GOT3 (cell line): ENCODE results near the gene PADI2.
"Not testable (repeated sequence)": the region's sequence is repeated elsewhere in the genome, so short reads cannot be mapped to it uniquely, and the experiment has no call there.

Experiments used
- DNase-seq: peaks from one replicate; lab custom pipeline; 2025; ENCODE audit warnings: mixed read lengths; lab: John Stamatoyannopoulos, UW

Gene PADI2

DNA sequence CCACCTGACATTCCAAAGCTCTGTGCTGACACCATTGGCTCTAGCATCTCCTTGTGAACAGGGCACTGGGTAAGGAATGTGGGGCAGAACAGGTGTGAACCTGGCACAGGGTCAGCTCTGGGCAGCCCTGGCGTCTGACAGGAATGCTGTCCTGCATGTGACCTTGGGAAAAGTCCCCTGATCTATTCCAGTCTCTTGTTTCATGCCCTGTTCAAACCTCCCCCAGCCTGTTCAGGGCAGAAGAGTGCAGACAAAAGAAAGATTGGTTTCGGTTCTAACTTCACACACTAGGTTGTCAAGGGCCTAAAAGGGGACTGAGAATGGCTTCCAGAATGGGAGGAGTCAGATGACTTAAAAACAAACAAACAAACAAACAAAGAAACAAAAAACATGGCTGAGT is 37.8 kb downstream of the PADI2 start:
- DNase-seq = no peak

- no peak for DNase-seq
These were observed 38.4 kb downstream of the PADI2 start for GRCh38 chr1:17080880-17081279.

- DNase-seq = no peak
These were observed 39.0 kb downstream of the PADI2 start for GRCh38 chr1:17080085-17080759.

- no peak for DNase-seq
These were observed 40.0 kb downstream of the PADI2 start for GRCh38 chr1:17078991-17079868.

GRCh38 chr1:17075470-17076255 is 43.6 kb downstream of the PADI2 start:
- DNase-seq = no peak

DNA sequence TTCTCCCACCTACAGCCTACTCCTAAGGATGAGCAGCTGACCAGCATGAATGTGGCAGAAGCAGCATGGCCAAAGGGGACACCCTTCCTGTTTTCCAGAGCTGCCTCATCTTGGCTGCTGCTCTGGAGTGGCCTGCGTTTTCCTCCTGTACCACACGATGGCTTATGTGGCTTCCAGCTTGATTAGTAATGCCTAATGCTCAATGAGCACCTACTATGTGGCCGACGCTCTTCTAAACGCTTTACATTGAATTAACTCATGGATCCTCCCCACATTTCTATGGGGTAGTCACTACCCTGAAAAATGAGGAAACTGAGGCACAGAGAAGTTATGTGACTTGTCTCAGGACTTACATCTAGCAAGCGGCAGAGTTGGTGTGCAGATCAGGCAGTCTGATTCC is 47.5 kb downstream of the PADI2 start:
- no peak for DNase-seq

GRCh38 chr1:17070163-17070525 is 49.1 kb downstream of the PADI2 start:
- DNase-seq = no peak

DNA sequence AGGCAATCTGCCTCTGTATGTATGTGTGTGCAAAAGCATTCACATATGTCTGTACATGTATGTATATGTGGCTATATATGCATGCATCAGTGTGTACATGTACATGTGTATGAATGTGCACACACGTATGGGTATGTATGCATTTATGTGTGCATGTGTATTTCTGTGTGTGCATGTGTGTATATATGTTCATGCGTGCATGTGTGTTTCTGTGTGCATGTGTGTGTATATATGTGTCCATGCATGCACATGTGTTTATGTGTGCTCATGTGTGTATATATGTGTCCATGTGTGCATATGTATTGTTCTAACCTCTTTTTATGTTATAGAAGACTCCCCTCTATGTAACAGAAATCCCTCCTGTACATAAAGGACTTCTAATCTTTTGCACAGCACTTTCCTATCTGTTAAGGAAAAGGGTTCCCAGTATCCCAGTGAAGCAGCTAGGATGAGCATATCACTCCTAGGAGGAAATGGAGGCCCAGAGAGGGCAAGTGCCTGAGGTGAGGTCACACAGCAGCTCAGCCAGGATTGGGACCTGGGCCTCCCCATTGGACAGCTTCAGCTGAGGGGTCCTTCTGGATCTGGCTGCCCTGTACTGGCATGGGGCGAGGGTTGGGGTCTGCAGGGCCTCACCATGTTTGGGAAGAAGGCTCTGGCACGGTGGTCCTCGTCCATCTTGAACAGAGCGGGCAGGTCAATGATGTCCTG is 49.6 kb downstream of the PADI2 start:
- no peak for DNase-seq

DNA sequence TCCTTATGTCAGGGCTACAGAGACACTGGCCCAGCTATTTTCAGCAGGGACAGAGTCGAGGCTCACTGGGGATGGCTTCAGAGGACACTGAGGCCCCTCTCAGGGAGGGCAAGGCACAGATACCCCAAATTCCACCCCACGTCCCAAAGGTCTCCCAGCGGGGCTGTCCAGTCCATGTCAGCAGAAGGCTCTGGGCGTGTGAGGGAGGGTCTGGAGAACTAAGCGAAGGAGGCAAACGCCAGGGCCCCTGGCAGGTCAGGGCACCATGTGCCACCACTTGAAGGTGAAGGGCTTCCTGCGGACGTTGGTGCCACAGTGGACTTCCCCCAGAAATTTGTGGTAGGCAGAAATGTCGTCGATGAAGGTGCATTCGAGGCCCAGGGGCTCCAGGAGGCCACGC is 50.5 kb downstream of the PADI2 start:
- no peak for DNase-seq

DNA sequence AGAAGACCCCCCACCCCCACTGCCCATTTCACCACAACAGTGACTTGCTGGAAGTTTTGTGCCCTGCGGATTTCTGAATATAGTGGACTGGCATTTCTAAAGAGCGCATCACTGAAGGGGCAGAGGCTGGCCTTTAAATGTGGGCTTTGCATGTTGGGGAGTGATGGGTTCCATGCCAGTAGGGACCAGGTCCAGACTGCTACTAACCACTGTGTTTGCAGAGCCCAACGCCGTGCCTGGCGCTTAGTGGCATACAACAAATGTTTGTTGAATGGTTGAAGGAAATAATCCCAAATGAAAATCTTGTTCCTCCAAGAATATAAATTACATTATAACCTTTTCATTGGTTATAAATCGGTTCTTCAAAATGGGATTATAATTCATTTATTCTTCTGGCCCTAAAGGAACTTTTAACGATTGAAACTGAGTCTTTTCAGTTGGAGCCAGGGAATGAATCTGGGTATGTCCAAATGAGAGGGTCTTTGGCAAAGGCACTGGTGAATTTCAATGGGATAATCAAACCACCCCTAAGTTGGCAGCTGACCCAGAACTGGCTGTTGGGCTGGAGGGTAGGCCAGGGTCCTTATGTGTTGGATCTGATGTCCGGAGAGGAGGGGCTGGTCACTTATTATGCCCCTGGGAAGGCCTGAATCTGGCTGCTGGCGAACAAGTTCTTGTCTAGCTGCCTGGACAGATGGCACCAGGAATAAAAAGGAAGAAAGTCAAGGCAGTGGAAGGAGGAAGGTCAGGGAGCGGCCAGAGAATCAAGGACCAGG is 51.6 kb downstream of the PADI2 start:
- no peak for DNase-seq

- DNase-seq = no peak
These were observed 52.2 kb downstream of the PADI2 start for GRCh38 chr1:17067069-17067426.

DNA sequence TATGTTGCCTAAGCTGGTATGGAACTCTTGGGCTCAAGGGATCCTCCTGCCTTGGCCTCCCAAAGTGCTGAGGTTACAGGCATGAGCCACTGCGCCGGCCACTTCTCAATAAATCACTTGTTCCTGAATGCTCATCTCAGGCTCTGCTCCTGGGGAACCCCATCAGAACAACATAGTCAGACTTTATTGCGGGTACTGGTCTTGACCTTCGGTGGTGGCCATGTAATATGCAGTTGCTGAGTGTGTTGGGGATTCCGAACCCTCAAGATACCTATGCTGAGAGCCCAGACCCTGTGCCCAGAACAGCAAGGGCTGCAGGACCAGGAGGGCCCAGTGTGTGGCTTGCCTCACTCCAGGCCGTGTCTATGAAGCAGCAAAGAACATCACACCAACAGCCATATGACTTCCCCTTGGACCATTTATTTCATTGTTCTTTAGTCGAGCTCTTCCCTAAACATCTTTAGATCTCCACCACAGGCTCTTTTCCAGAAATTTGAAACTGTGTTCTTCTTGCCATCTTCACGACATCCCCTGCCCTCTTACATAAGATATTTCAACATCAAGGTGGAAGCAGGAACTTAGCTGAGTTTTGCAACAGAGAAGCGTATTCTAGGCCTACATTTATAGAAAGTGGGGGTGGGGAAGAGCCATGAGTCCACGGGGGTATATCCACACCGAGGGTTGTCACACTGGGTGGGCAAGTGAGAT is 52.7 kb downstream of the PADI2 start:
- no peak for DNase-seq

DNA sequence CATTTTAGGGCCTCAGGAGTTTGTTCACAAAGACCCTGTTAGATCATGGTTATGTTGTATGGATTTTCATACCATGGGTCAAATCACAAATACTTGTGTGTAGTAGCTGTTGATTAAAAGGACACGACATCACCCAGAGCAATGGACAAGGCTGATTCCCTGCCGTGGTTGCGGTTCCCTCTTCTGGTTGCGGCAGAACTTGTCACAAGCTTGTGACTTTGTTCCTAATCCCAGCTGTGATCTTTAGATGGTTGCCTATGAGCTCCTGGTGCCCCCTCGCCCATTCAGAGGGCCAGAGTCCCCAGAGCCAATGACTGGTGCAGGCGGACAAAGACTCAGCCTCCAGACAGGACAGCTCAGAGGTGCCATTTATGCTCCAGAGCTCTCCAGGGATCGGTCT is 53.6 kb downstream of the PADI2 start:
- DNase-seq = no peak

DNA sequence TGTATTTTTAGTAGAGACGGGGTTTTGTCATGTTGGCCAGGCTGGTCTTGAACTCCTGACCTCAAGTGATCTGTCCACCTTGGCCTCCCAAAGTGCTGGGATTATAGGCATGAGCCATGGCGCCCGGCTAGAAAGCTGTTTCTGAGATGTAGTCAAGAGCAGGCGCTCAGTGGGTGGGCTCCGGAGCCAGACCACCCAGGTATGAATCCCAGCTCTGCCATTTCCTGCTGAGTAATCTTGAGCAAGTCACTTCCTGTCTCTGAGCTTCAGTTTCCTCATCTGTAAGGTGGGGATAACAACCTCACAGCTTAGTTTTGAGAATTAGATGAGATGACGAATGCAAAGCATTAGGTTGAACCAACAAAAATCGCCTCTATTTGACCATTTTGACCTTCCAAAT is 56.5 kb downstream of the PADI2 start:
- not testable (repeated sequence) for DNase-seq

DNA sequence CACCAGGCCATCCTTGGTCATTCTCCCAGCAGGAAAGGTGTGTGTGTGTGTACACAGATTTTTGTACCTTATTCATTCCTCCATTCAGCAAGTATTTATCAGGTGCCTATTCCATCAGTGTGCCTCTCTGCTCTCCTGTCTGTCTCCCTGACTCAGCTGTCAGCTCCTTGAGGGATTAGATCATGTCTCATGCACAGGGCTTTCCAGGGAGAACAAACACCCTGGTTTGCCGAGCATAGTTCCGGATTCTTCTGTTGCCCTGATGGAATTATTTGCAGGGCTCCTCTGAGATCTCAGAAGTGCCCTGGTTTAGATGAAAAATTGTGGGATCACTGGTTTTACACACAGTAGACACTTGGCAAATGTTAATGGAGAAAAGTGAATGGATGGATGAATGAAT is 57.4 kb downstream of the PADI2 start:
- DNase-seq = no peak

- DNase-seq = no peak
These were observed 57.8 kb downstream of the PADI2 start for GRCh38 chr1:17061486-17061885.

DNA sequence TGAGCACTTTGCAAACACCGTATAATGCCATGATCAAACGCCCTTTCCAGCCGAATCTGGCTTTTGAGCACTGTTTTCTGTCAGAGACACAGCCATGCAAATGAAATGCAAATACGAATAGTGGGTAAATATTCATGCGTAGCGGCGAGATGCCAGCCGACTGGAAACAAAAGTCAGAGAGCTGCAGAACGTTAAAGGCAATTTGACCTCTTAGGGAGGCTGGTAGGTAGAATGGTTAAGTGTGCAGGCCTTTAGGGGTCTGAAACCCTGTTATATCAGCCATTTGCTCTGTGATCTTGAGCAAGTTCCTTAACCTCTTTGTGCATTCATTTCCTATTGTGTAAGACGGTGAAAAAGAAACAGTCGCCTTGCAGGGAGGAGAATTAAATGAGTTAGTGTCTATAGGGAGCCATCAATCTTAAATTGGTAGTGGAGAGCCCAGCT is 58.9 kb downstream of the PADI2 start:
- no peak for DNase-seq

GRCh38 chr1:17059391-17060305 is 59.6 kb downstream of the PADI2 start:
- peak; percentile 6 for DNase-seq

DNA sequence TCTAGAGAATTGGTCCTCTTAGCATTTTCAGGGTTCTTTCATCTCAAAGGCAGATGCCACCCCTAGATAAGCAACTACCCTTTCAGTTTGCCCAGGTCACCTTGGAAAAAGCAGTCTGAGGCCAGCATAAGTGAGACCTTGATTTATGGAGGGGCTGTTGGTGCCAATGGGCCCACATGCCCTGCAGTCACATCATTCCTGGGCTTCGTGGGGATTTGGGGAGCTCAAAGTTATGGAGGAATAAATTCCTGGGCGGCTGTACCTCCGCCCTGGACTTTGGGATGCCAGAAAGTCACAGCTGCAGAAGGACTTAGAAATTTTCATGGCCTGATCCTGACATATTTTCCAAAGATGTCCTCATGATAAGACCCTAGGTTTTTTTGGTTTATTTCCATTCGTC is 62.7 kb downstream of the PADI2 start:
- DNase-seq = no peak

DNA sequence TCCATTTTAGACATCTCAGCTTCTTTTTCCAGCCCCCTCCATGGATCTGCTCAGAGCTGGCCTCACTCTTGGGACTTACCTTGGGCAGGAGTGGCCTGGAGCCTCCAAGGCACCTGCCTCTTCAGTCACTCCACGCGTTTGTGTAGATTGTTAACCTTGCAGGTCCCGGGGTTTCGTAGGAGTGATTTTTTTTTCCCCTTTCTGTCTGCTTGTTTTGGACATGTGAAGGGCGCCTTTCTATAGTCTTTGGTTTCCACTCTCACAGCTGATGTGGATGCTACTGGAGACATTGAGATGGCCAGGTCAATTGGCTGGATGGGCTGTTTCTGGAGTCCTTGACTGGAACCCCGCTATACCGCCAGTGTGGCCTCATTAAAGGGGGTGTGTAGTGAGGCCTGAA is 63.5 kb downstream of the PADI2 start:
- no peak for DNase-seq
